ENCODE measurements around the gene SPIC. TPM values are rescaled to one million over a fixed set of nuclear protein-coding genes. Genes with fewer than 3 reads are reported as not detected.

Gene SPIC
- total and polyA plus RNA-seq, 2 of the 8 experiments (the other 6 are each of a cell fraction or from before 2014, with no cell fraction given), result not detected

GRCh38 chr12:101436136-101436535, 39.0 kb upstream of the SPIC start (continued):
- no peak for TF ChIP-seq CHD7 (IDR thresholded peaks at IDR 0.05; ENCODE audit: insufficient replicate concordance, low read length)
- no peak for TF ChIP-seq ATF2 (IDR thresholded peaks at IDR 0.05; ENCODE audit: low read length)
- no peak for TF ChIP-seq POLR2AphosphoS5 (IDR thresholded peaks at IDR 0.05; ENCODE audit: low read depth, low read length)
- TF ChIP-seq ASH2L (IDR thresholded peaks at IDR 0.05; ENCODE audit: low read length), result no peak
- TF ChIP-seq SIN3A (conservative IDR thresholded peaks at IDR 0.05 in 1 of 2, IDR thresholded peaks at IDR 0.05 in 1 of 2; ENCODE audit: low read depth in 1 of 2, low read length in 2 of 2), result no peak
- TF ChIP-seq ZNF274 (IDR thresholded peaks at IDR 0.05; ENCODE audit: borderline replicate concordance, extremely low read depth, low read length), result no peak
- TF ChIP-seq SRF (IDR thresholded peaks at IDR 0.05; ENCODE audit: low read depth, low read length), result no peak
- TF ChIP-seq SP4 (IDR thresholded peaks at IDR 0.05; ENCODE audit: low read length), result no peak
- TF ChIP-seq POLR2A (IDR thresholded peaks at IDR 0.05; ENCODE audit: control extremely low read depth in 1 of 2, low read depth in 2 of 2, low read length in 2 of 2), result no peak
- TF ChIP-seq POU5F1 (IDR thresholded peaks at IDR 0.05; ENCODE audit: low read depth, low read length), result no peak
- no peak for TF ChIP-seq JUN (IDR thresholded peaks at IDR 0.05; ENCODE audit: low read depth, low read length)
